ENCODE data around the gene SLC15A2.

Gene SLC15A2

GRCh38 chr3:121962443-121962842, 68.2 kb downstream of the SLC15A2 start:
- H3K9me3 ChIP-seq (ENCODE audit: control insufficient read depth, insufficient read depth, low read length): no peaks in the 10 kb centered on the region
- peaks cover 3% of the 10 kb centered on the region for H3K4me1 ChIP-seq (ENCODE audit: control insufficient read depth, insufficient read depth, low read length)
- H3K27me3 ChIP-seq (ENCODE audit: control insufficient read depth, insufficient read depth, low read length): no peaks in the 10 kb centered on the region
- no peak overlapping the region for H3K9ac ChIP-seq (ENCODE audit: low read depth, low read length)
- H3K36me3 ChIP-seq (ENCODE audit: control insufficient read depth, insufficient read depth, low read length): no peaks in the 10 kb centered on the region
- no peak overlapping the region for H3K4me3 ChIP-seq (ENCODE audit: low read depth, low read length)

- Histone ChIP-seq H3K9me3 (ENCODE audit: control insufficient read depth, insufficient read depth, low read length) (no peaks in the 10 kb centered on the region), H3K36me3 (ENCODE audit: control insufficient read depth, insufficient read depth, low read length) (no peaks in the 10 kb centered on the region), H3K27me3 (ENCODE audit: control insufficient read depth, insufficient read depth, low read length) (no peaks in the 10 kb centered on the region), H3K4me1 (ENCODE audit: control insufficient read depth, insufficient read depth, low read length) (peaks cover 1% of the 10 kb centered on the region), H3K4me3 (ENCODE audit: low read depth, low read length) (no peak overlapping the region), H3K9ac (ENCODE audit: low read depth, low read length) (no peak overlapping the region)
Measured at GRCh38 chr3:121963608-121964007, 69.4 kb downstream of the SLC15A2 start.

DNA sequence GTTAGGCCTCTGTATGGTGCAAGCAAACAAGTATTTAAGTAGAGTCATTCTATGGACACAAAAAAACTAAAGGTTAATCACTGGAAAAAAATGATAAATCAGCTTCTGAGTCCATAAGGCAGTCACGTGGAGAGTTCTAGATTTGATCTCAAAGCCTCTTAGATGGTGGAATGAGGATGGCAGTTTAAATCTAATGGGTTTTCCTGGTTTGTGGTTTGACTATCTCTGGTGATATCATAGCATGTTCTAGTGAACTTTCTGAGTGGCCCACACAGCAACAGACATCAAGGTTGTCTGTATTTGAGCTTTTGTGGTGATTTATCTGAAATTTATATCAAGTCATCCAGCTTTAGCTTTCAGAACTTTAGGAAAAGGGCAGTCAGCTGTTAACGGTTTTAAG, 75.4 kb downstream of the SLC15A2 start:
- H3K4me3 ChIP-seq (ENCODE audit: low read depth, low read length): no peak overlapping the region
- H3K9ac ChIP-seq (ENCODE audit: low read depth, low read length): no peak overlapping the region
- no peaks in the 10 kb centered on the region for H3K36me3 ChIP-seq (ENCODE audit: control insufficient read depth, insufficient read depth, low read length)
- no peaks in the 10 kb centered on the region for H3K4me1 ChIP-seq (ENCODE audit: control insufficient read depth, insufficient read depth, low read length)
- no peaks in the 10 kb centered on the region for H3K9me3 ChIP-seq (ENCODE audit: control insufficient read depth, insufficient read depth, low read length)
- no peaks in the 10 kb centered on the region for H3K27me3 ChIP-seq (ENCODE audit: control insufficient read depth, insufficient read depth, low read length)

DNA sequence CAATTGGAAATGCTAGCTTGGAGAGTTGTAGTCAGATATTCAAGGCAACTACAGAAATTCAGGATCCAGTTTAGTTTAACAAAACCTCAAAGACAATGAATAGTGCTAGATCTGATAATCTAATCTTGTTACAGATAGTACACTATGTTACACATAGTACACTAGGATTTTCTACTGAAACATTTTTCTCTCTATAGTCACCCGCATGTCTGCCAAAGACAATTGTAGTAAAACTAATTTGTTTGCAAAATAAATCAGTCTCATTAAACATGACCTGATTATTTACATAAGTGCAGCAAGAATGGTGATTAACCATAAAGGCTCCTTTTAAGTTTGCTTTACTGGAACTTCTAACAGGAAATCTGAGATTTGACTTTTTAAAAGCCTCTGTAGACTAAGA, 75.8 kb downstream of the SLC15A2 start:
- Histone ChIP-seq H3K9me3 (ENCODE audit: control insufficient read depth, insufficient read depth, low read length) (no peaks in the 10 kb centered on the region), H3K27me3 (ENCODE audit: control insufficient read depth, insufficient read depth, low read length) (no peaks in the 10 kb centered on the region), H3K4me1 (ENCODE audit: control insufficient read depth, insufficient read depth, low read length) (no peaks in the 10 kb centered on the region), H3K36me3 (ENCODE audit: control insufficient read depth, insufficient read depth, low read length) (no peaks in the 10 kb centered on the region), H3K9ac (ENCODE audit: low read depth, low read length) (no peak overlapping the region), H3K4me3 (ENCODE audit: low read depth, low read length) (no peak overlapping the region)

- Histone ChIP-seq H3K36me3 (ENCODE audit: control insufficient read depth, insufficient read depth, low read length) (no peaks in the 10 kb centered on the region), H3K9me3 (ENCODE audit: control insufficient read depth, insufficient read depth, low read length) (no peaks in the 10 kb centered on the region), H3K4me1 (ENCODE audit: control insufficient read depth, insufficient read depth, low read length) (no peaks in the 10 kb centered on the region), H3K27me3 (ENCODE audit: control insufficient read depth, insufficient read depth, low read length) (no peaks in the 10 kb centered on the region), H3K4me3 (ENCODE audit: low read depth, low read length) (no peak overlapping the region), H3K9ac (ENCODE audit: low read depth, low read length) (no peak overlapping the region)
Measured at GRCh38 chr3:121974601-121975111, 80.5 kb downstream of the SLC15A2 start.

DNA sequence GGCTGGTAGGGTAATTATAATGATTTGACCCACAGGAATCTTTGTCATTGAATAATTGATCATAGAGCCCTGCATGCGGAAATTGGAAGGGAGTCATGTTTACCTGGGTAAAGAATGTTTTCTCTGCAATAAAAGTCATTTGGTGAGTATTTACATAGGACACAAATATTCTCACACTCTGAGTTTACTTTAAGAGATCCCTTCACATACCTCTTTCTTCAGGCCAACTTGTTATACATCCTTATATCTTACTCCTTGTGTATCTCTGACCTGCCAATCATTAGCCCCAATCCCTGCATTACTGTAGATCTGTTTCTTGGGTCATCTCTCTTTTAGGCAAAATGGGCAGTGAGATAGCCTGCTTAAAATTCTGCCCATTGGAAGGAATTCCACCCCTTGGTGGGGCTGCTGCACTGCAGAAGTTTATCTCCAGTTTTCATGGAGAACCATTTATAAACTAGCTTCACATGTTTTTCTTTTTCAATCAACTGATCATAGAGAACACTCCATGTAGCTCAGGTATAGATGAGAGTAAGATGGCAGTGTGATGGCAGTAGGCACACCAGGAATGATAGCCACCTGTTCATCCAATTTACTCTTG, 81.6 kb downstream of the SLC15A2 start:
- no peak overlapping the region for H3K9ac ChIP-seq (ENCODE audit: low read depth, low read length)
- H3K4me3 ChIP-seq (ENCODE audit: low read depth, low read length): no peak overlapping the region
- H3K27me3 ChIP-seq (ENCODE audit: control insufficient read depth, insufficient read depth, low read length): no peaks in the 10 kb centered on the region
- no peaks in the 10 kb centered on the region for H3K4me1 ChIP-seq (ENCODE audit: control insufficient read depth, insufficient read depth, low read length)
- no peaks in the 10 kb centered on the region for H3K36me3 ChIP-seq (ENCODE audit: control insufficient read depth, insufficient read depth, low read length)
- no peaks in the 10 kb centered on the region for H3K9me3 ChIP-seq (ENCODE audit: control insufficient read depth, insufficient read depth, low read length)

- no peak overlapping the region for H3K4me3 ChIP-seq (ENCODE audit: low read depth, low read length)
- no peaks in the 10 kb centered on the region for H3K9me3 ChIP-seq (ENCODE audit: control insufficient read depth, insufficient read depth, low read length)
- no peaks in the 10 kb centered on the region for H3K27me3 ChIP-seq (ENCODE audit: control insufficient read depth, insufficient read depth, low read length)
- H3K4me1 ChIP-seq (ENCODE audit: control insufficient read depth, insufficient read depth, low read length): no peaks in the 10 kb centered on the region
- H3K9ac ChIP-seq (ENCODE audit: low read depth, low read length): no peak overlapping the region
- no peaks in the 10 kb centered on the region for H3K36me3 ChIP-seq (ENCODE audit: control insufficient read depth, insufficient read depth, low read length)
Measured at GRCh38 chr3:121976727-121977126, 82.5 kb downstream of the SLC15A2 start.

DNA sequence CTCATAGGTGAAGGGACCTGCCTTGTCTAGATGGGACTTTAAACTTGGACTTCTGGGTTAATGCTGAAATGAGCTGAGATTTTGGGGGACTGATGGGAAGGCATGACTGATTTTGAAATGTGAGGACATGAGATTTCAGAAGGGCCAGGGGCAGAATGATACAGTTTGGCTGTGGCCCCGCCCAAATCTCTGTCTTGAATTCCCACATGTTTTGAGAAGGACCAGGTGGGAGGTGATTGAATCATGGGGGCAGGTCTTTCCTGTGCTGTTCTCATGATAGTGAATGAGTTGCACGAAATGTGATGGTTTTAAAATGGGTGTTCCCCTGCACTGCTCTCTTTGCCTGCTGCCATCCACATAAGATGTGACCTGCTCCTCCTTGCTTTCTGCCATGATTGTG, 85.0 kb downstream of the SLC15A2 start:
- no peak overlapping the region for H3K9ac ChIP-seq (ENCODE audit: low read depth, low read length)
- no peaks in the 10 kb centered on the region for H3K36me3 ChIP-seq (ENCODE audit: control insufficient read depth, insufficient read depth, low read length)
- no peaks in the 10 kb centered on the region for H3K4me1 ChIP-seq (ENCODE audit: control insufficient read depth, insufficient read depth, low read length)
- H3K4me3 ChIP-seq (ENCODE audit: low read depth, low read length): no peak overlapping the region
- no peaks in the 10 kb centered on the region for H3K27me3 ChIP-seq (ENCODE audit: control insufficient read depth, insufficient read depth, low read length)
- no peaks in the 10 kb centered on the region for H3K9me3 ChIP-seq (ENCODE audit: control insufficient read depth, insufficient read depth, low read length)

- H3K9me3 ChIP-seq (ENCODE audit: control insufficient read depth, insufficient read depth, low read length): no peaks in the 10 kb centered on the region
- H3K27me3 ChIP-seq (ENCODE audit: control insufficient read depth, insufficient read depth, low read length): no peaks in the 10 kb centered on the region
- H3K4me1 ChIP-seq (ENCODE audit: control insufficient read depth, insufficient read depth, low read length): no peaks in the 10 kb centered on the region
- H3K4me3 ChIP-seq (ENCODE audit: low read depth, low read length): no peak overlapping the region
- no peak overlapping the region for H3K9ac ChIP-seq (ENCODE audit: low read depth, low read length)
- no peaks in the 10 kb centered on the region for H3K36me3 ChIP-seq (ENCODE audit: control insufficient read depth, insufficient read depth, low read length)
Measured at GRCh38 chr3:121979734-121980449, 85.7 kb downstream of the SLC15A2 start.

DNA sequence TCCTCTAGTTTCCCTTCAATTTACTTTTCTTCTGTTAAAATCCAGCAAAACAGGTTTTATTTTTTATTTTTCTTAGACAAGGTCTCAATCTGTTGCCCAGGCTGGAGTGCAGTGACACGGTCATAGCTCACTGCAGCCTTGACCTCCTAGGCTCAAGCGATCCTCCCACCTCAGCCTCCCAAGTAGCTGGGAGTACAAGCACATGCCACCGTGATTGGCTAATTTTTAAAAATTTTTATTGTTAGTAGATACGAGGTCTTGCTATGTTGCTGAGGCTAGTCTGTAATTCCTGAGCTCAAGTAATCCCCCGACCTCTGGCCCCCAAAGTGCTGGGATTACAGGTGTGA, 86.2 kb downstream of the SLC15A2 start:
- Histone ChIP-seq H3K4me1 (ENCODE audit: control insufficient read depth, insufficient read depth, low read length) (no peaks in the 10 kb centered on the region), H3K4me3 (ENCODE audit: low read depth, low read length) (no peak overlapping the region), H3K36me3 (ENCODE audit: control insufficient read depth, insufficient read depth, low read length) (no peaks in the 10 kb centered on the region), H3K27me3 (ENCODE audit: control insufficient read depth, insufficient read depth, low read length) (no peaks in the 10 kb centered on the region), H3K9me3 (ENCODE audit: control insufficient read depth, insufficient read depth, low read length) (no peaks in the 10 kb centered on the region), H3K9ac (ENCODE audit: low read depth, low read length) (no peak overlapping the region)

DNA sequence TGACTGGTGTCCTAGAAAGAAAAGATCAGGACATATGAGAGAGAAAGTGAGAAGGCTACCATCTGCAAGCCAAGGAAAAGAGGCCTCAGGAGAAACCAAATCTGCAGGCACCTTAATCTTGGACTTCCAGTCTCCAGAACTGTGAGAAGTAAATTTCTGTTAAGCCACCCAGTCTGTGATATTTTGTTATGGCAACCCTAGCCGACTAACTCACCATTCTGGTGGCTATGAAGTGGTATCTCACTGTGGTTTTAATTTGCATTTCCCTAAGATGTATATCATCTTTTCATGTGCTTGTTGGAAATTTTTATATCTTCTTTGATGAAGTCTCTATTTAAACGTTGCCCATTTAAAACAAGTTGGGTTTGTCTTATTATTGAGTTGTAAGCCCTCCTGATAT, 87.3 kb downstream of the SLC15A2 start:
- Histone ChIP-seq H3K4me1 (ENCODE audit: control insufficient read depth, insufficient read depth, low read length) (no peaks in the 10 kb centered on the region), H3K9ac (ENCODE audit: low read depth, low read length) (no peak overlapping the region), H3K36me3 (ENCODE audit: control insufficient read depth, insufficient read depth, low read length) (no peaks in the 10 kb centered on the region), H3K27me3 (ENCODE audit: control insufficient read depth, insufficient read depth, low read length) (no peaks in the 10 kb centered on the region), H3K4me3 (ENCODE audit: low read depth, low read length) (no peak overlapping the region), H3K9me3 (ENCODE audit: control insufficient read depth, insufficient read depth, low read length) (no peaks in the 10 kb centered on the region)

DNA sequence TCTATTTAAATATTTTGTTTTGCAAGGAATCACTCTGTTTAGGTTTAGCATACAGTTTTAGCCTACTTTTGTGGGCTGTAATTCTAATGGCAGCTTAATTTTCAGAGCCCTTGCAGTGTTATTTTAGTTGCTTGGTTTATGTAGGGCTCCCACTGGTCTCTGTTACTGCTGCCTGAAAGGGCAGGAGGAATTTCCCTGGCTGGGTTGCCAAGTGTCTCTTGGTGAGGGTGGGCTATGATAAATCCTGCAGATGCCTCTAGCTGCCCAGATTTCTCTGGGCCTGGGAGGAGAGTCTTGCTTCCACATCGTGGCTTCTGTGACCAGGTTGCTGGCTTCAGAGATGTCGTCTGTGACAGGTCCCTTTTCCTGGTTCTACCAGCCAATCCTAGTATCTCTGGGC, 91.6 kb downstream of the SLC15A2 start:
- no peak overlapping the region for H3K4me3 ChIP-seq (ENCODE audit: low read depth, low read length)
- no peaks in the 10 kb centered on the region for H3K4me1 ChIP-seq (ENCODE audit: control insufficient read depth, insufficient read depth, low read length)
- H3K9me3 ChIP-seq (ENCODE audit: control insufficient read depth, insufficient read depth, low read length): no peaks in the 10 kb centered on the region
- H3K27me3 ChIP-seq (ENCODE audit: control insufficient read depth, insufficient read depth, low read length): no peaks in the 10 kb centered on the region
- no peaks in the 10 kb centered on the region for H3K36me3 ChIP-seq (ENCODE audit: control insufficient read depth, insufficient read depth, low read length)
- no peak overlapping the region for H3K9ac ChIP-seq (ENCODE audit: low read depth, low read length)

Data from iPS-15b (cell line).